Neutrophil (primary cell): ENCODE results near the gene KDM6A.

ENCODE experiments used
- H3K27ac ChIP-seq: fragments of 200-600 bp; sonication (generic); 2 replicates; pipeline ENCODE4 v1.5.1; 2016; ENCODE audit warnings: mild to moderate bottlenecking, moderate library complexity
- H3K27me3 ChIP-seq: fragments of 200-600 bp; sonication (generic); 2 replicates; pipeline ENCODE4 v1.6.0; 2016; ENCODE audit warnings: mild to moderate bottlenecking
- H3K36me3 ChIP-seq: fragments of 200-600 bp; sonication (generic); 2 replicates; pipeline ENCODE4 v1.5.1; 2017
- H3K4me1 ChIP-seq, 2 experiments: fragments of 200-600 bp in 1 of 2; sonication (generic) in 1 of 2; 1 replicate in 1 of 2; 2 replicates in 1 of 2; pipeline versions ENCODE4 v1.5.1 to v1.6.1; 2013 to 2016; ENCODE audit warnings: low read depth in 1 of 2, low read length in 1 of 2, mild to moderate bottlenecking in 1 of 2, moderate library complexity in 1 of 2; ENCODE audit not compliant: control insufficient read depth in 1 of 2, insufficient read depth in 1 of 2
- H3K4me3 ChIP-seq, 2 experiments: fragments of 200-600 bp in 1 of 2; sonication (generic) in 1 of 2; 1 replicate in 1 of 2; 2 replicates in 1 of 2; pipeline ENCODE4 v1.5.1; 2013 to 2016; ENCODE audit warnings: low read depth in 1 of 2, low read length in 1 of 2, mild to moderate bottlenecking in 1 of 2, moderate library complexity in 1 of 2
- H3K9me3 ChIP-seq: fragments of 200-600 bp; sonication (generic); 2 replicates; pipeline ENCODE4 v1.5.1; 2016
- TF ChIP-seq, protein P1 (sequence below): fragments of 200-600 bp; sonication (generic); IDR thresholded peaks from 2 replicates; pipeline ENCODE4 v1.5.1; 2016; ENCODE audit warnings: antibody characterized with exemption

The KDM6A gene

DNA sequence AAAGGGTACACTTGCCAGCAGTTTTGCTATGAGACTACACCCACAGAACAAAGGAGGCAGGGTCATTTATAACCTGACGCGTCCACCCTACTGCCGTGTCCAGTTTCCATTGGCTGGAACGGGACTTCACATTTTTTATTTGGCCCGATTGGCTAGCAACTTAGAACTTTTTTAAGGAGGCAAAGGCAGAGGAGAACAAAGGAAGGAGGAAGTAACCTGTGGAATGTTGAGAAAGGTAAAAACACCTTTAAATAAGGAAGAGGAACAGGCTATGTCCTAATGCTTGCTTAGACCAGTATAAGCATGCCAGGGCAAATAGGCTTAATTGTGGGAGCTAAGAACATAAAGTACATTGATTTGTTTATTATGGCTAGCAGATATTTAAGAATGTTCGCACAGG lies 18.7 kb downstream of the KDM6A start:
- H3K27ac ChIP-seq, result peak overlapping the region; percentile 74
- H3K27me3 ChIP-seq, result no peaks in the 10 kb centered on the region
- H3K36me3 ChIP-seq, result no peaks in the 10 kb centered on the region
- TF ChIP-seq, protein P1, sequence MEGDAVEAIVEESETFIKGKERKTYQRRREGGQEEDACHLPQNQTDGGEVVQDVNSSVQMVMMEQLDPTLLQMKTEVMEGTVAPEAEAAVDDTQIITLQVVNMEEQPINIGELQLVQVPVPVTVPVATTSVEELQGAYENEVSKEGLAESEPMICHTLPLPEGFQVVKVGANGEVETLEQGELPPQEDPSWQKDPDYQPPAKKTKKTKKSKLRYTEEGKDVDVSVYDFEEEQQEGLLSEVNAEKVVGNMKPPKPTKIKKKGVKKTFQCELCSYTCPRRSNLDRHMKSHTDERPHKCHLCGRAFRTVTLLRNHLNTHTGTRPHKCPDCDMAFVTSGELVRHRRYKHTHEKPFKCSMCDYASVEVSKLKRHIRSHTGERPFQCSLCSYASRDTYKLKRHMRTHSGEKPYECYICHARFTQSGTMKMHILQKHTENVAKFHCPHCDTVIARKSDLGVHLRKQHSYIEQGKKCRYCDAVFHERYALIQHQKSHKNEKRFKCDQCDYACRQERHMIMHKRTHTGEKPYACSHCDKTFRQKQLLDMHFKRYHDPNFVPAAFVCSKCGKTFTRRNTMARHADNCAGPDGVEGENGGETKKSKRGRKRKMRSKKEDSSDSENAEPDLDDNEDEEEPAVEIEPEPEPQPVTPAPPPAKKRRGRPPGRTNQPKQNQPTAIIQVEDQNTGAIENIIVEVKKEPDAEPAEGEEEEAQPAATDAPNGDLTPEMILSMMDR, result no peak
- peaks cover 54 to 72% of the 10 kb centered on the region in 2 experiments for H3K4me1 ChIP-seq
- H3K4me3 ChIP-seq, result no peak overlapping the region
- no peaks in the 10 kb centered on the region for H3K9me3 ChIP-seq

DNA sequence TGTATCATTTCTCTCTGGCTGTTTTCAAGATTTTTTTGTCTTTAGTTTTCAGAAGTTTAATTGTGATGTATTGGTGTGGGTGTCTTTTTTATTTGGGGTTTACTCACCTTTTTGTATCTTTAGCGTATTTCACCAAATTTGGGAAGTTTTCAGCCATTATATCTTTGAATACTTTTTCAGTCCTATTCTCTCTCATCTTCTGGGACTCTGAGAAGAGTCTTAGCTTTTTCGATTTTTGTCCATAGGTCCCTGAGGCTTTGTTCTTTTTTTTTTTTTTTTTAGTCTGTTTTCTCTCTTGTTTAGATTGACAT lies 23.8 kb downstream of the KDM6A start:
- TF ChIP-seq, protein P1, result no peak
- no peak overlapping the region for H3K27ac ChIP-seq
- no peaks in the 10 kb centered on the region for H3K27me3 ChIP-seq
- peaks cover 41 to 49% of the 10 kb centered on the region in 2 experiments for H3K4me1 ChIP-seq
- H3K4me3 ChIP-seq, result no peak overlapping the region
- no peaks in the 10 kb centered on the region for H3K36me3 ChIP-seq
- H3K9me3 ChIP-seq, result no peaks in the 10 kb centered on the region

GRCh38 chrX:44897539-44897938 lies 24.6 kb downstream of the KDM6A start:
- no peaks in the 10 kb centered on the region for H3K27me3 ChIP-seq
- H3K27ac ChIP-seq, result peak overlapping the region; percentile 64
- no peaks in the 10 kb centered on the region for H3K9me3 ChIP-seq
- H3K4me3 ChIP-seq, result no peak overlapping the region
- H3K36me3 ChIP-seq, result no peaks in the 10 kb centered on the region
- peaks cover 34 to 42% of the 10 kb centered on the region in 2 experiments for H3K4me1 ChIP-seq
- TF ChIP-seq, protein P1, result no peak

- H3K27me3 ChIP-seq, result no peaks in the 10 kb centered on the region
- no peak overlapping the region for H3K4me3 ChIP-seq
- H3K9me3 ChIP-seq, result no peaks in the 10 kb centered on the region
- TF ChIP-seq, protein P1, result no peak
- peak overlapping the region; percentile 64 for H3K27ac ChIP-seq
- H3K4me1 ChIP-seq, result peaks cover 30 to 31% of the 10 kb centered on the region in 2 experiments
- H3K36me3 ChIP-seq, result no peaks in the 10 kb centered on the region
These were observed 25.6 kb downstream of the KDM6A start for GRCh38 chrX:44898411-44899221.

- TF ChIP-seq, protein P1, result no peak
- Histone ChIP-seq H3K27ac (peak overlapping the region; percentile 38), H3K4me1 (peaks cover 26 to 41% of the 10 kb centered on the region in 2 experiments), H3K27me3 (no peaks in the 10 kb centered on the region), H3K9me3 (no peaks in the 10 kb centered on the region), H3K36me3 (no peaks in the 10 kb centered on the region), H3K4me3 (no peak overlapping the region)
These were observed 27.0 kb downstream of the KDM6A start for GRCh38 chrX:44899946-44900345.
